Loucy (cell line): ENCODE measurements around the gene ZDHHC4.

Experiments
- H2AFZ ChIP-seq: fragments of 200-600 bp; sonication (generic); 2 replicates; pipeline ENCODE4 v1.6.0; 2016; ENCODE audit warnings: antibody characterized with exemption, mild to moderate bottlenecking, low read length, moderate library complexity
- H3F3A ChIP-seq: fragments of 200-600 bp; 2 replicates; pipeline ENCODE4 v1.6.0; 2016; ENCODE audit warnings: antibody characterized with exemption, low read depth, mild to moderate bottlenecking
- H3K27me3 ChIP-seq: fragments of 200-600 bp; sonication (generic); 2 replicates; pipeline ENCODE4 v1.6.1; 2014; ENCODE audit warnings: low read length, mild to moderate bottlenecking; ENCODE audit not compliant: insufficient read depth, poor library complexity, severe bottlenecking
- H3K36me3 ChIP-seq: fragments of 200-600 bp; sonication (generic); 2 replicates; pipeline ENCODE4 v1.6.1; 2016; ENCODE audit warnings: low read length; ENCODE audit not compliant: insufficient read depth
- H3K4me1 ChIP-seq: fragments of 200-600 bp; sonication (generic); 2 replicates; pipeline ENCODE4 v1.5.1; 2014; ENCODE audit warnings: low read length, mild to moderate bottlenecking; ENCODE audit not compliant: insufficient read depth, poor library complexity, severe bottlenecking
- H3K4me2 ChIP-seq: fragments of 200-600 bp; sonication (generic); 2 replicates; pipeline ENCODE4 v1.6.0; 2014; ENCODE audit warnings: antibody characterized with exemption, low read length, low read depth, mild to moderate bottlenecking; ENCODE audit not compliant: poor library complexity, severe bottlenecking
- H3K4me3 ChIP-seq: fragments of 200-600 bp; sonication (generic); 2 replicates; pipeline ENCODE4 v1.5.1; 2014; ENCODE audit warnings: low read length, mild to moderate bottlenecking, mixed read lengths; ENCODE audit not compliant: poor library complexity, severe bottlenecking
- H3K79me2 ChIP-seq: fragments of 200-600 bp; sonication (generic); 2 replicates; pipeline ENCODE4 v1.6.1; 2014; ENCODE audit warnings: low read length; ENCODE audit not compliant: insufficient read depth
- H3K9ac ChIP-seq: fragments of 200-600 bp; sonication (generic); 2 replicates; pipeline ENCODE4 v1.6.0; 2014; ENCODE audit warnings: mild to moderate bottlenecking, low read depth, low read length, moderate library complexity; ENCODE audit not compliant: poor library complexity, severe bottlenecking
- H3K9me2 ChIP-seq: fragments of 200-600 bp; sonication (generic); replicated peaks from 2 replicates; pipeline ENCODE4 v1.6.1; 2016; ENCODE audit warnings: low read depth, low read length, mixed read lengths
- H3K9me3 ChIP-seq: fragments of 200-600 bp; sonication (generic); 2 replicates; pipeline ENCODE4 v1.6.1; 2014; ENCODE audit warnings: mild to moderate bottlenecking, antibody characterized with exemption, low read length, low read depth; ENCODE audit not compliant: insufficient read depth
- H4K20me1 ChIP-seq: fragments of 200-600 bp; sonication (generic); 2 replicates; pipeline ENCODE4 v1.6.0; 2014; ENCODE audit warnings: antibody characterized with exemption, low read length, mild to moderate bottlenecking; ENCODE audit not compliant: insufficient read depth, poor library complexity, severe bottlenecking
- CTCF ChIP-seq: fragments of 200-600 bp; sonication (generic); conservative IDR thresholded peaks from 2 replicates; pipeline ENCODE4 v1.5.1; 2014; ENCODE audit warnings: mild to moderate bottlenecking, antibody characterized with exemption, low read length
- EZH2phosphoT487 ChIP-seq: fragments of 200-600 bp; IDR thresholded peaks from 2 replicates; pipeline ENCODE4 v1.6.1; 2018; ENCODE audit warnings: antibody characterized with exemption, mild to moderate bottlenecking, moderate library complexity, borderline replicate concordance

The ZDHHC4 gene

GRCh38 chr7:6637544-6638229, 60.4 kb downstream of the ZDHHC4 start:
- Histone ChIP-seq H2AFZ (peak overlapping the region; percentile 42; the same call in 1 of the 2 replicates), H3K36me3 (peaks cover 12% of the 10 kb centered on the region; the same call in 1 of the 2 replicates), H3K27me3 (no peaks in the 10 kb centered on the region), H3K4me3 (peak overlapping the region; percentile 88), H3K4me2 (peak overlapping the region; percentile 80), H3F3A (no peaks in the 10 kb centered on the region), H3K4me1 (peaks cover 32% of the 10 kb centered on the region), H3K9ac (peak overlapping the region; percentile 89), H4K20me1 (peaks cover 32% of the 10 kb centered on the region), H3K79me2 (peaks cover 49% of the 10 kb centered on the region), H3K9me3 (no peaks in the 10 kb centered on the region), H3K9me2 (no peaks in the 10 kb centered on the region)
- TF ChIP-seq CTCF (peak; percentile 56), EZH2phosphoT487 (no peak)
